ENCODE data around the gene MYO15B. TPM values are rescaled to one million over a fixed set of nuclear protein-coding genes. Genes with fewer than 3 reads are reported as not detected.

The MYO15B gene
- total and polyA plus RNA-seq, 2 of the 13 experiments (the other 11 are each of a cell fraction or from before 2014, with no cell fraction given), result 2.8 to 8.1 TPM

DNA sequence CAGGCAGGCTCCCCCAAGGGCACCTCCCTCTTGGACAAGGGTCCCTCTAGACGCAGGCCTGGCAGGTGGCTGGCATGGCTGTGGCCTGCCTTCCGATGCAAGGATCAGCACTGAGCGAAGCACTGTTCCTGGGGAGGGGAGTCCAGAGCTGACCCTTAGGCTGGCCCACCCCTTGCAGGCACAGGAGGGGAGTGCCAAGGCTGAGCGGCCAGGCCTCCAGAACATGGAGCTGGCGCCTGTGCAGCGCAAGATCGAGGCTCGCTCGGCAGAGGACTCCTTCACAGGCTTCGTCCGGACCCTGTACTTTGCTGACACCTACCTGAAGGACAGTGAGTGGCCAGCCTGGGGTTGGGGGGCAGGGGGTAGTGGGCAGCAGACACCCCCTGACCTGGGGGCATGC, 16.8 kb upstream of the MYO15B start (continued):
- no peak for TF ChIP-seq THAP7 (CRISPR knock-in tag; IDR thresholded peaks at IDR 0.05)
- no peak for TF ChIP-seq HNRNPH1 (optimal IDR thresholded peaks at IDR 0.05; ENCODE audit: low read depth, low read length)

GRCh38 chr17:75571197-75571884, 16.3 kb upstream of the MYO15B start:
- DNase-seq (ENCODE audit: low spot score) (no peak), ATAC-seq (no peak), FAIRE-seq (no peak)
- in situ Hi-C loops (cut with HindIII; ENCODE audit: extremely low pct_ligation_motif_present, low pct_unique_long_range_greater_than_20kb), result no loop called here
- no peak overlapping the region for H3K4me3 ChIP-seq (replicated peaks in 1 of 3; ENCODE audit: insufficient read depth in 1 of 3, low read depth in 2 of 3, low read length in 3 of 3)
- no peaks in the 10 kb centered on the region for H3K79me2 ChIP-seq (ENCODE audit: insufficient read depth, low read length)
- no peak overlapping the region for H2AFZ ChIP-seq (ENCODE audit: low read length)
- intact Hi-C loops (cut with micrococcal nuclease; ENCODE audit: unreplicated experiment), result no loop called here
- ChIA-PET CTCF (ENCODE audit: low intra/inter-chr PET ratio, low total read pairs) (no interaction called here), POLR2A (interaction anchor here (1.2 kb wide), 1 partner anchor 14 kb away, joined by 5 read pairs; no protein-coding TSS in a partner anchor)
- no TSS peak for BruUV-seq (replicated peaks)
- H3K27me3 ChIP-seq (ENCODE audit: control insufficient read depth in 1 of 2, insufficient read depth in 2 of 2, low read length in 2 of 2), result no peaks in the 10 kb centered on the region
- no peak overlapping the region for H3K9ac ChIP-seq (ENCODE audit: insufficient read depth, low read depth, low read length)
- TF ChIP-seq KDM3A (CRISPR knock-in tag; IDR thresholded peaks at IDR 0.05; ENCODE audit: low read depth) (no peak), ZNF7 (CRISPR knock-in tag; IDR thresholded peaks at IDR 0.05) (no peak)
- peaks cover 18 to 29% of the 10 kb centered on the region in 2 experiments; a peak in 4 of 5 replicates for H3K36me3 ChIP-seq (replicated peaks in 1 of 2; ENCODE audit: control insufficient read depth in 1 of 2, insufficient read depth in 2 of 2, low read length in 2 of 2)
- H3K9me3 ChIP-seq (ENCODE audit: low read length), result no peaks in the 10 kb centered on the region
- no peaks in the 10 kb centered on the region for H4K20me1 ChIP-seq (ENCODE audit: insufficient read depth, low read length)
- H3K4me1 ChIP-seq (ENCODE audit: insufficient read depth, low read length), result peaks cover 9% of the 10 kb centered on the region
- WGBS (ENCODE audit: low lambda C conversion rate), result 95% methylated on average over 13 of the region's 15 CpGs
- H3K4me2 ChIP-seq (ENCODE audit: low read depth, low read length), result no peak overlapping the region
- H3K27ac ChIP-seq (ENCODE audit: extremely low read length, insufficient read depth, low read length), result no peak overlapping the region

DNA sequence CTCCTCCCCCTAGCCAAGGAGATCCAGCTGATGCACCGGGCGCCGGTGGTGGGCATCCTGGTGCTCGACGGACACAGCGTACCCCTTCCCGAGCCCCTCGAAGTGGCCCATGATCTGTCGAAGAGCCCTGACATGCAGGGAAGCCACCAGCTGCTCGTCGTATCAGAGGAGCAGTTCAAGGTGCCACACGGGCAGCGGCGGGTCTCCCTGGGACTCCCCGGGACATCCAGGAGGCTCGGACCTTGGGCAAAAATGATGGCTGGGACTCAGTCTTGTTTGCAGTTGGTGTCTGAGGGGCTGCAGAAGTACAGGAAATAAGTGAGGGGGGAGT, 15.8 kb upstream of the MYO15B start:
- ATAC-seq (no peak), FAIRE-seq (no peak), DNase-seq (ENCODE audit: low spot score) (no peak)
- intact Hi-C loops (cut with micrococcal nuclease; ENCODE audit: unreplicated experiment) (no loop called here), in situ Hi-C loops (cut with HindIII; ENCODE audit: extremely low pct_ligation_motif_present, low pct_unique_long_range_greater_than_20kb) (no loop called here)
- Histone ChIP-seq H2AFZ (ENCODE audit: low read length) (no peak overlapping the region), H3K27me3 (ENCODE audit: control insufficient read depth in 1 of 2, insufficient read depth in 2 of 2, low read length in 2 of 2) (no peaks in the 10 kb centered on the region), H3K4me1 (ENCODE audit: insufficient read depth, low read length) (peaks cover 14% of the 10 kb centered on the region), H3K27ac (ENCODE audit: extremely low read length, insufficient read depth, low read length) (no peak overlapping the region), H4K20me1 (ENCODE audit: insufficient read depth, low read length) (no peaks in the 10 kb centered on the region), H3K4me3 (replicated peaks in 1 of 3; ENCODE audit: insufficient read depth in 1 of 3, low read depth in 2 of 3, low read length in 3 of 3) (no peak overlapping the region), H3K9me3 (ENCODE audit: low read length) (no peaks in the 10 kb centered on the region), H3K79me2 (ENCODE audit: insufficient read depth, low read length) (no peaks in the 10 kb centered on the region), H3K36me3 (replicated peaks in 1 of 2; ENCODE audit: control insufficient read depth in 1 of 2, insufficient read depth in 2 of 2, low read length in 2 of 2) (peaks cover 13 to 25% of the 10 kb centered on the region in 2 experiments; a peak in 4 of 5 replicates), H3K9ac (ENCODE audit: insufficient read depth, low read depth, low read length) (no peak overlapping the region), H3K4me2 (ENCODE audit: low read depth, low read length) (no peak overlapping the region)
- POLR2A ChIA-PET, result interaction anchor here (1.2 kb wide), 1 partner anchor 15 kb away, joined by 5 read pairs; no protein-coding TSS in a partner anchor
- BruUV-seq (replicated peaks), result no TSS peak
- CTCF ChIA-PET (ENCODE audit: low intra/inter-chr PET ratio, low total read pairs), result no interaction called here
- WGBS (ENCODE audit: low lambda C conversion rate), result 98% methylated on average over 13 of the region's 16 CpGs
- TF ChIP-seq DMTF1 (CRISPR knock-in tag; IDR thresholded peaks at IDR 0.05) (no peak), KLF12 (CRISPR knock-in tag; IDR thresholded peaks at IDR 0.05; ENCODE audit: borderline replicate concordance) (no peak), U2AF2 (IDR thresholded peaks at IDR 0.05; ENCODE audit: low read depth, low read length) (no peak)
- TF ChIP-seq, protein P1, sequence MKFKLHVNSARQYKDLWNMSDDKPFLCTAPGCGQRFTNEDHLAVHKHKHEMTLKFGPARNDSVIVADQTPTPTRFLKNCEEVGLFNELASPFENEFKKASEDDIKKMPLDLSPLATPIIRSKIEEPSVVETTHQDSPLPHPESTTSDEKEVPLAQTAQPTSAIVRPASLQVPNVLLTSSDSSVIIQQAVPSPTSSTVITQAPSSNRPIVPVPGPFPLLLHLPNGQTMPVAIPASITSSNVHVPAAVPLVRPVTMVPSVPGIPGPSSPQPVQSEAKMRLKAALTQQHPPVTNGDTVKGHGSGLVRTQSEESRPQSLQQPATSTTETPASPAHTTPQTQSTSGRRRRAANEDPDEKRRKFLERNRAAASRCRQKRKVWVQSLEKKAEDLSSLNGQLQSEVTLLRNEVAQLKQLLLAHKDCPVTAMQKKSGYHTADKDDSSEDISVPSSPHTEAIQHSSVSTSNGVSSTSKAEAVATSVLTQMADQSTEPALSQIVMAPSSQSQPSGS (CRISPR knock-in tag; IDR thresholded peaks at IDR 0.05), result no peak

Data from HepG2 (cell line).